ENCODE results near the gene PDZRN3.

DNA sequence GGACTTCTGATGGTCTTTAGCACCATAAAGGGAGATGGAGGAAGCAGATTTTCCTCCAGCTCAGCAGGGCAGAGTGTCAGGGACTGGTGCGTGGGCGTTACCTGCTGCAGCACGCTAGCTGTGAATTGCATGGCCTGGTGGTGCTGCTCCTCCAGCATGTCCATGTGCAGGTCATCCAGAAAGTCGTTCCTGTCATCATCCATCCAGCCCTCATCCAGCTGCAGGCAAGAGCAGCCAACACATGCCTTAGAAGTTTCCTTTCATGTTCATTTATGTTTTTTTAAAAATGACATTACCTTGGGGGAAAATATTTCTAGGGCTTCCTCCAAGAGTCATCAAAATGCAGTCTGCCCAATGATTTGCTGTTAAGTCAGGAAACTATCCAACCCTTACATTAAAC is 239.2 kb downstream of the PDZRN3 start:
- TF ChIP-seq, protein P1, sequence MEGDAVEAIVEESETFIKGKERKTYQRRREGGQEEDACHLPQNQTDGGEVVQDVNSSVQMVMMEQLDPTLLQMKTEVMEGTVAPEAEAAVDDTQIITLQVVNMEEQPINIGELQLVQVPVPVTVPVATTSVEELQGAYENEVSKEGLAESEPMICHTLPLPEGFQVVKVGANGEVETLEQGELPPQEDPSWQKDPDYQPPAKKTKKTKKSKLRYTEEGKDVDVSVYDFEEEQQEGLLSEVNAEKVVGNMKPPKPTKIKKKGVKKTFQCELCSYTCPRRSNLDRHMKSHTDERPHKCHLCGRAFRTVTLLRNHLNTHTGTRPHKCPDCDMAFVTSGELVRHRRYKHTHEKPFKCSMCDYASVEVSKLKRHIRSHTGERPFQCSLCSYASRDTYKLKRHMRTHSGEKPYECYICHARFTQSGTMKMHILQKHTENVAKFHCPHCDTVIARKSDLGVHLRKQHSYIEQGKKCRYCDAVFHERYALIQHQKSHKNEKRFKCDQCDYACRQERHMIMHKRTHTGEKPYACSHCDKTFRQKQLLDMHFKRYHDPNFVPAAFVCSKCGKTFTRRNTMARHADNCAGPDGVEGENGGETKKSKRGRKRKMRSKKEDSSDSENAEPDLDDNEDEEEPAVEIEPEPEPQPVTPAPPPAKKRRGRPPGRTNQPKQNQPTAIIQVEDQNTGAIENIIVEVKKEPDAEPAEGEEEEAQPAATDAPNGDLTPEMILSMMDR (IDR thresholded peaks at IDR 0.05): no peak
- no peak for TF ChIP-seq POLR2A (IDR thresholded peaks at IDR 0.05)
